Activated CD4-positive, alpha-beta T cell treated with anti-CD3 and anti-CD28 coated beads for 36 hours (primary cell): ENCODE results near the gene RAB18. TPM values are rescaled to one million over a fixed set of nuclear protein-coding genes. Genes with fewer than 3 reads are reported as not detected.
"Not testable (repeated sequence)": the region's sequence is repeated elsewhere in the genome, so short reads cannot be mapped to it uniquely, and the experiment has no call there.

Experiments
- ATAC-seq: fragments of 200-7000 bp; cut with Tn5 transposase; one replicate; pipeline ENCODE4 v1.10.0; 2021; ENCODE audit warnings: mild to moderate bottlenecking, moderate library complexity
- CTCF ChIA-PET: fragments of 350-600 bp; sonication (Branson Sonifier 250); formaldehyde crosslinking; loops from one replicate; lab custom pipeline; 2021; ENCODE audit warnings: antibody characterized with exemption; lab: Charles Lee
- POLR2A ChIA-PET: fragments of 350-600 bp; sonication (Branson Sonifier 250); formaldehyde crosslinking; loops from one replicate; lab custom pipeline; 2021; ENCODE audit warnings: antibody characterized with exemption, inconsistent platforms; lab: Charles Lee
- DNase-seq: peaks from one replicate; pipeline ENCODE4 v3.0.0-alpha.2; 2020
- H3K27ac Mint-ChIP-seq: one replicate; pipeline ENCODE4 v1.8.0; 2021; ENCODE audit warnings: mixed read lengths
- H3K27me3 Mint-ChIP-seq: one replicate; pipeline ENCODE4 v1.8.0; 2021; ENCODE audit warnings: mixed read lengths
- H3K36me3 Mint-ChIP-seq: one replicate; pipeline ENCODE4 v1.8.0; 2021; ENCODE audit warnings: low read depth, mixed read lengths
- H3K4me1 Mint-ChIP-seq: one replicate; pipeline ENCODE4 v1.8.0; 2021; ENCODE audit warnings: mixed read lengths
- H3K4me3 Mint-ChIP-seq: one replicate; pipeline ENCODE4 v1.8.0; 2021; ENCODE audit warnings: mild to moderate bottlenecking, moderate library complexity, mixed read lengths
- H3K9me3 Mint-ChIP-seq: one replicate; pipeline ENCODE4 v1.8.0; 2021; ENCODE audit warnings: low read depth, mixed read lengths
- intact Hi-C, 2 experiments: fragments of 100-400 bp; cut with DNase I in 1 of 2; cut with micrococcal nuclease in 1 of 2; formaldehyde crosslinking; loops; one replicate each; pipeline versions ENCODE4 v1.14.2 to v1.15.1; 2022 to 2024; cut with DNase I, micrococcal nuclease
- total RNA-seq, 2 experiments: library from RNA; stranded (reverse); gene quantifications; one replicate each; pipeline ENCODE4 v1.2.3, GENCODE V29; 2021

RAB18 gene
- 10 to 100 TPM; 44.6 to 49.3 TPM for total RNA-seq

DNA sequence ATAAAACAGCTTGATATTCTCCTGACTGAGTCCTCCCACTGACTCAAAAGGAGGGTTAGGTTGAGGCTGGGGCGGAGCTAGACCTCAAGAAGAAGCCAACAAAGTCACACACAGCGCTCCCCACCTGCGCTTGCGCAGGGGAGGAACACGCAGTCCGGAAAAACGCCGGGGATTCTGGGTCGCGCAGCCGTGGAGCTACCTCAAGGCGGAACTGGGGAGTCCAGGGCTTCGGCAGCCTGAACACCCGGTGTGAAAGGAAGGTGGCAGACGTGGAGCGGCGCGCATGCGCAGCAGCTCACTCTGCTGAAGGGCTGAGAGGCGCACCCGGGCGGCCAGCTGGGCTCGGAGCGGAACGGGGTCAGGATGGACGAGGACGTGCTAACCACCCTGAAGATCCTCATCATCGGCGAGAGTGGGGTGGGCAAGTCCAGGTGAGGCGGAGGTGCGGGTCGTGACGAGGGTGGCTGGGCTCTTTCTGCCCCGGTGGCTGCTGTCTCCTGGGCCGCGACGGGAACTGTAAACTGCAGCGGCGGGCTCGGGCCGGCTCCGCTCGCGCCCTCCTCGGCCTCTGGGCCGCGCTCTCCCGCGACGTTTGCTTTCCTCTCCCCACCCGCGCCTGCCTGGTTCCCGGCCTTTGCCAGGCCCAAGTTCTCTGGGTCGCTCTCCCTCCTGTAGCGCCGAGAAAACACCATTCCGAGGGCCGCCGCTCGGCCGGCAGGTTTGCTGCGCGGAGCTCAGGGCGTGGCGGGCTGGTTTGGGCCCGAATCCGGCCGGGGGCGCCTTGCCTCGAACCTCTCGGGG, at the start of gene RAB18:
Gene RAB18, plus strand, starts transcription at position 298 of the 801 bp plus-strand sequence. Its CDS starts 66 bp downstream, at position 364.
- Mint-ChIP-seq H3K4me1 (peaks cover 46% of the 10 kb centered on the region), H3K27ac (peak within 1 kb of the TSS; percentile 93), H3K27me3 (no peaks in the 10 kb centered on the region), H3K36me3 (peaks cover 14% of the 10 kb centered on the region), H3K4me3 (peak within 1 kb of the TSS; percentile 93), H3K9me3 (no peaks in the 10 kb centered on the region)
- POLR2A ChIA-PET: interaction anchor here (0.5 to 1.1 kb wide), 7 partner anchors 10 to 1040 kb away, joined by 3 to 6 read pairs (median 3); partner anchors contain the start of gene YME1L1
- peak; percentile 99 for DNase-seq
- ATAC-seq: peak; percentile 98
- intact Hi-C loops: loop anchor here (1.0 to 10.0 kb wide), 13 partner anchors 238 to 1029 kb away; partner anchors contain the start of genes MASTL (in 2 of the 2), ABI1 (in 1 of the 2), ACBD5 (in 1 of the 2) and ANKRD26 (in 1 of the 2)
- CTCF ChIA-PET: interaction anchor here (0.6 to 2.1 kb wide), 12 partner anchors 9 to 859 kb away, joined by 3 to 4 read pairs (median 3); no protein-coding TSS in a partner anchor

GRCh38 chr10:27454837-27455236, 49.3 kb upstream of the RAB18 start:
- Mint-ChIP-seq H3K9me3 (no peaks in the 10 kb centered on the region), H3K36me3 (no peaks in the 10 kb centered on the region), H3K27me3 (no peaks in the 10 kb centered on the region), H3K4me3 (no peak overlapping the region), H3K4me1 (peaks cover 3% of the 10 kb centered on the region), H3K27ac (no peak overlapping the region)
- intact Hi-C loops: no loop called here
- no peak for DNase-seq
- no peak for ATAC-seq
- POLR2A ChIA-PET: no interaction called here
- CTCF ChIA-PET: interaction anchor here (0.8 kb wide), 1 partner anchor 927 kb away, joined by 3 read pairs; no protein-coding TSS in a partner anchor

DNA sequence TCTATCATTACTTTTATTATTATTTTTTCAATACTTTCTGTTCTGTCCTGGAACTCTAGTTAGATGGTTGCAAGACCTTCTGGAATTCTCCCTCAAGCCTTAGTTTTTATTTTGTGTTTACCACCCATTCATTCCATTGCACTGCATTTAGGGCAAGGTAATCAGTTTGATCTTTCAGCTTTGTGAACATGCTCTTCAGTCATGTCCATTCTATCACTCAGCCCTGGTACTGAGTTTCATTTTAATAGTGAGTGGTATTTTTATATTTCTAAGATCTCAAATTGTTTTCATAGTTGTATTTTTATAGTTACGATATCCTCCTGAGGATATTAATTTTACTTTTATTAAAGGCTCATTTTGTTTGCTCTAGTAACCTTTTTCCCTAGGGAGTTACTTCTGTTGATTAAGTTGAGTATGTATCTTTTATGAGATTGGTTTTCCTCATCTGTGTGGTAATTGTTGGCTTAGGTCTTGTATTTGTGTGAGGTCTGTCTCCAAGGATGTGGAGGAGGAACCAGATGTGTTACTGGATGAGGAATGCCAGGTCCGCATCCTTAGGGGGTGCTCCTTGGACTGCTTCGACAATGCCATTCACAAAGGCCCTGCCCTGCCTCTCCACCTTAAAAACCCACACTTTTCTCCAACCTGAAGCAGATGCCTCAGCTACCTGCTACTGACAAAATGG, 46.7 kb upstream of the RAB18 start:
- H3K36me3 Mint-ChIP-seq: no peaks in the 10 kb centered on the region
- ChIA-PET POLR2A (no interaction called here), CTCF (interaction anchor here (0.9 kb wide), 1 partner anchor 82 kb away, joined by 3 read pairs; no protein-coding TSS in a partner anchor)
- H3K9me3 Mint-ChIP-seq: no peaks in the 10 kb centered on the region
- H3K27ac Mint-ChIP-seq: no peak overlapping the region
- peaks cover 3% of the 10 kb centered on the region for H3K4me1 Mint-ChIP-seq
- no peak overlapping the region for H3K4me3 Mint-ChIP-seq
- intact Hi-C loops: no loop called here
- DNase-seq (no peak), ATAC-seq (no peak)
- no peaks in the 10 kb centered on the region for H3K27me3 Mint-ChIP-seq

DNA sequence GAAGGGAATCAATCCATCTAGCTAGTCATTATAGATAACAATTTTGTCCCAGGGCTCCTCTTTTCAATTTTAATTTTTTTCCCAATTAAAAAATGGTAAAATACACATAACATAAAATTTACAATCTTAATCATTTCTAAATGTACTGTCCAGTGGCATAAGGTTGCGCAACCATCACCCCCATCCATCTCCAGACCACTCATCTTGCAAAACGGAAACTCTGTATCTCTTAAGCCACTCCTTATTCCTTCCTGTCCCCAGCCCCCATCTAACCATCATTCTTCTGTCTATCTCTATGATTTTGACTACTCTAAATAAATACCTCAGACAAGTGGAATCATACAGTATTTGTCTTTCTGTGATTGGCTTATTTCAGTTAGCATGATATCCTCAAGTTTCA, 46.1 kb upstream of the RAB18 start:
- no peak overlapping the region for H3K4me3 Mint-ChIP-seq
- no peak for ATAC-seq
- no peak for DNase-seq
- H3K27me3 Mint-ChIP-seq: no peaks in the 10 kb centered on the region
- intact Hi-C loops: no loop called here
- H3K27ac Mint-ChIP-seq: no peak overlapping the region
- POLR2A ChIA-PET: no interaction called here
- CTCF ChIA-PET: interaction anchor here (0.9 to 1.0 kb wide), 2 partner anchors 10 to 83 kb away, joined by 3 read pairs; no protein-coding TSS in a partner anchor
- peaks cover 3% of the 10 kb centered on the region for H3K4me1 Mint-ChIP-seq
- H3K36me3 Mint-ChIP-seq: no peaks in the 10 kb centered on the region
- H3K9me3 Mint-ChIP-seq: no peaks in the 10 kb centered on the region

- no peaks in the 10 kb centered on the region for H3K9me3 Mint-ChIP-seq
- intact Hi-C loops: no loop called here
- H3K4me1 Mint-ChIP-seq: peaks cover 31% of the 10 kb centered on the region
- ATAC-seq: no peak
- no peaks in the 10 kb centered on the region for H3K36me3 Mint-ChIP-seq
- H3K27ac Mint-ChIP-seq: no peak overlapping the region
- DNase-seq: no peak
- no peak overlapping the region for H3K4me3 Mint-ChIP-seq
- H3K27me3 Mint-ChIP-seq: no peaks in the 10 kb centered on the region
- POLR2A ChIA-PET: no interaction called here
- CTCF ChIA-PET: interaction anchor here (1.3 kb wide), 2 partner anchors 24 to 68 kb away, joined by 4 to 5 read pairs; no protein-coding TSS in a partner anchor
Observed at GRCh38 chr10:27461312-27461711, 42.8 kb upstream of the RAB18 start.

- H3K9me3 Mint-ChIP-seq: no peaks in the 10 kb centered on the region
- H3K4me3 Mint-ChIP-seq: no peak overlapping the region
- peaks cover 30% of the 10 kb centered on the region for H3K4me1 Mint-ChIP-seq
- intact Hi-C loops: no loop called here
- DNase-seq (no peak), ATAC-seq (no peak)
- no peaks in the 10 kb centered on the region for H3K27me3 Mint-ChIP-seq
- ChIA-PET CTCF (interaction anchor here (0.6 kb wide), 1 partner anchor 386 kb away, joined by 3 read pairs; no protein-coding TSS in a partner anchor), POLR2A (no interaction called here)
- peak overlapping the region; percentile 40 for H3K27ac Mint-ChIP-seq
- no peaks in the 10 kb centered on the region for H3K36me3 Mint-ChIP-seq
Observed at GRCh38 chr10:27463961-27464360, 40.1 kb upstream of the RAB18 start.

GRCh38 chr10:27464993-27465392, 39.1 kb upstream of the RAB18 start:
- ATAC-seq: peak; percentile 78
- POLR2A ChIA-PET: no interaction called here
- no peak for DNase-seq
- Mint-ChIP-seq H3K4me3 (no peak overlapping the region), H3K9me3 (no peaks in the 10 kb centered on the region), H3K36me3 (no peaks in the 10 kb centered on the region), H3K27ac (peak overlapping the region; percentile 63), H3K4me1 (peaks cover 30% of the 10 kb centered on the region), H3K27me3 (no peaks in the 10 kb centered on the region)
- intact Hi-C loops: no loop called here
- CTCF ChIA-PET: no interaction called here

DNA sequence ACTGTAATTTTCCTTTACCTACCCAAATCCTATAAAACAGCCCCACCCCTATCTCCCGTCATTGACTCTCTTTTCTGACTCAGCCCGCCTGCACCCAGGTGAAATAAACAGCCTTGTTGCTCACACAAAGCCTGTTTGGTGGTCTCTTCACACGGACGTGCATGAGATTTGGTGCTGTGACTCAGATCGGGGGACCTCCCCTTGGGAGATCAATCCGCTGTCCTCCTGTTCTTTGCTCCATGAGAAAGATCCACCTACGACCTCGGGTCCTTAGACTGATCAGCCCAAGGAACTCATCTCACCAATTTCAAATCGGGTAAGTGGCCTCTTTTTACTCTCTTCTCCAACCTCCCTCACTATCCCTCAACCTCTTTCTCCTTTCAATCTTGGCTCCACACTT, 38.5 kb upstream of the RAB18 start:
- DNase-seq, H3K36me3 Mint-ChIP-seq, H3K27me3 Mint-ChIP-seq, H3K9me3 Mint-ChIP-seq, ATAC-seq, CTCF ChIA-PET, POLR2A ChIA-PET, H3K4me3 Mint-ChIP-seq, intact Hi-C loops: not testable (repeated sequence)
- Mint-ChIP-seq H3K27ac (peak overlapping the region; percentile 63), H3K4me1 (peaks cover 30% of the 10 kb centered on the region)

GRCh38 chr10:27470885-27471284, 33.2 kb upstream of the RAB18 start:
- H3K4me1 Mint-ChIP-seq: peaks cover 6% of the 10 kb centered on the region
- H3K9me3 Mint-ChIP-seq: no peaks in the 10 kb centered on the region
- no peak overlapping the region for H3K4me3 Mint-ChIP-seq
- no peaks in the 10 kb centered on the region for H3K36me3 Mint-ChIP-seq
- intact Hi-C loops: no loop called here
- DNase-seq: no peak
- ChIA-PET POLR2A (interaction anchor here (0.6 kb wide), 1 partner anchor 130 kb away, joined by 3 read pairs; no protein-coding TSS in a partner anchor), CTCF (interaction anchor here (0.6 to 1.1 kb wide), 5 partner anchors 10 to 725 kb away, joined by 3 to 6 read pairs (median 3); partner anchors contain the start of gene RAB18)
- no peak for ATAC-seq
- no peak overlapping the region for H3K27ac Mint-ChIP-seq
- no peaks in the 10 kb centered on the region for H3K27me3 Mint-ChIP-seq

DNA sequence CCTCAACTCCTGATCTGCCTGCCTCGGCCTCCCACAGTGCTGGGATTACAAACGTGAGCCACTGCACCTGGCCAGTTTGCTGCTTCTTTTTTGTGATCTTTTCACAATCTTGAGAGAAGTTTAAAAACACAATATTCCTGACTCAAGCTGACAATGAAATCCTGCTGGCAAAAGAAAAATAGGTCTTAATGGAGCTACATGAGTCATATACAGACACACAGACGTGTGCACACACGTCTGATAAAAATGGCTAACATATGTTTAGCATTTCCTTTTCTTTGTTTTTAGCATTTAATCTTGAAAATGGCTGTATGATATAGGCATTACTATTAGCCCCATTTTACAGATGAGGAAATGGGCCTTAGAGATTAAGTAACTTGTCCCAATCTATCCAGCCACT, 29.4 kb upstream of the RAB18 start:
- POLR2A ChIA-PET: no interaction called here
- Mint-ChIP-seq H3K4me3 (no peak overlapping the region), H3K9me3 (peaks cover 5% of the 10 kb centered on the region), H3K4me1 (no peaks in the 10 kb centered on the region), H3K27me3 (no peaks in the 10 kb centered on the region), H3K36me3 (no peaks in the 10 kb centered on the region), H3K27ac (no peak overlapping the region)
- intact Hi-C loops: no loop called here
- CTCF ChIA-PET: no interaction called here
- DNase-seq: no peak
- no peak for ATAC-seq

- H3K27ac Mint-ChIP-seq: no peak overlapping the region
- H3K4me3 Mint-ChIP-seq: no peak overlapping the region
- no peak for ATAC-seq
- H3K4me1 Mint-ChIP-seq: no peaks in the 10 kb centered on the region
- ChIA-PET POLR2A (no interaction called here), CTCF (no interaction called here)
- H3K9me3 Mint-ChIP-seq: peaks cover 5% of the 10 kb centered on the region
- intact Hi-C loops: no loop called here
- H3K27me3 Mint-ChIP-seq: no peaks in the 10 kb centered on the region
- no peaks in the 10 kb centered on the region for H3K36me3 Mint-ChIP-seq
- no peak for DNase-seq
Observed at GRCh38 chr10:27479016-27479415, 25.1 kb upstream of the RAB18 start.
